GM04504 (cell line): Measurements from ENCODE around the gene RARRES2.
"Not testable (repeated sequence)": the region's sequence is repeated elsewhere in the genome, so short reads cannot be mapped to it uniquely, and the experiment has no call there.

Experiments
- DNase-seq: peaks from one replicate; pipeline ENCODE4 v3.0.0-alpha.2; 2012; ENCODE audit warnings: low read depth

The RARRES2 gene

DNA sequence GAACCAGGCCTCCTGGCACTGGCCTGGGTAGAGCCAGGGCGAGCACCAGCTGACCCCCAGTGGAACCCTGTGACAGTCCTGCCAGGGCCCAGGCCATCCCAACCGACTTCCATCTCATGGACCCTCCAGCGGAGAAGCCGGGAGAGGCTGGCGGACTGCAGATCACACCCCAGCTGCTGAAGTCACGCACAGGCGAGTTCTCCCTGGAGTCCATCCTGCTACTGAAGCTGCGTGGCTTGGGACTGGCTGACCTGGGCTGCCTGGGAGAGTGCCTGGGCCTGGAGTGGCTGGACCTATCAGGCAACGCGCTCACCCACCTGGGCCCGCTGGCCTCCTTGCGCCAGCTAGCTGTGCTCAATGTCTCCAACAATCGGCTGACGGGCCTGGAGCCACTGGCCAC lies 4.7 kb downstream of the RARRES2 start:
- DNase-seq = no peak

DNA sequence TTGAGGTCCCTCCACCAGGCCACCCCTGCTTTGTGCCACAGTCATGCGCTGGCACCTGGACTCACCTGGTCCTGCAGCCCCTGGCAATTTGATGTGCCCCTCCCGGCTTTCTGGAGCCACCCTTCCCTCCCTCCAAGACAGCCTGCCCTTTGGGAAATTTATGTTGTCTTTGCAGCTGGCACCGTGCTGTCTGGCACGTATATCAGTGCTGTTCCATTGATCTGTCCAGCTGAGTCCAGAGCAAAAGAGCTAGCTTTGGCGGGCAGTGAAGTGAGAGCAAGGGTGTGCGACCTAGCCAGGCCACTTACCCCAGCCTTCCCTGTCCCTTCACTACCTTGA lies 5.7 kb downstream of the RARRES2 start:
- no peak for DNase-seq

DNA sequence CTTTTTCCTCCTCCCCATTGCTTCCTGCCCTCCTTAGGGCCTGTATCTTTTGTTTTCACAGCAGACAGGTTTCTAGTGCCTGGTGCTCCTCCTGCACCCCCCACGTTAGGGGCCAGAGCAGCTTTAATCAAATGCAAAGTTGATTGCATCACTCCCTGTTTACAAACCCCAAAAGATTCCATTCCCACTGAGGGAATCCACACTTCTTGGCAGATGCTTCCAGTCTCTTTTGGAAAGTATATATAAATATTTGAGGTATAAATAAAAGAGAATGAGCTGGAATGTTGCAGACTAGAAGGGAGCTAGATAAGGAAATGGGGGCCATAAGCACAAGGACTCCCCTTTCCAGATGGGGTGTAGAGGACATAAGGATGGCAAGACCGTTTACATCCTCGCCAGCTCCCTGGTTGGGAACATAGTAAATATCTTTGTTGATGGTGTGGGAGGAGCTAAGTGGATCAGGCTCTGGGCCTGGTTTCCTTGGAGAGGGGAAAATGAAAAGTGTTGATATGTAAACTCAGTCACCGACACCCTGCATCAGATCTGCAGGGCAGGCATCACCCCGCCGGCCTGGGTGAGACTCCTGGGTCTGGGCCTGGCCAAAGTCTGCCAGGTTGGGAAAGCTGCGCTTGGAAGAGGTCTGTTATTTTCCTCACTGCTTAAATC lies 6.2 kb downstream of the RARRES2 start:
- no peak for DNase-seq

DNA sequence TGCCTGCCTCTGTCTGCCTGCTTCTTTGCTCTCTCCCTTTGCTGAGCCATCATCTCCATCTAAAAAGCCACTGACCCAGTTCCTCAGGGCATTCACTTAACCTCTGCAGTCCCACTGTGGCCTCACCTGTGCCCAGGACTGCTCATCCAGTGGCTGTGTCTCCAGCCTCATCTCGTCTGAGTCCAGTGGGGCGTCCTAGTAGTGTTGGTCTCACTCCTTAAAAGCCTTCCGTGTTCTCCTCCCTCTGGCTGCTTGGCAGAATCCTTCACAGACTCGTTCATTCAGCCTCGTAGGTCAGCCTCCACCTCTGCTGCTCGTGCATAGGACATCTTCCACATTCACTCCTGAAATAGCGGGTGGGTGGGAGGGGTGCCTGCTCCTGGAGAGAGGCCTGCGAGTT lies 7.3 kb downstream of the RARRES2 start:
- DNase-seq = no peak

DNA sequence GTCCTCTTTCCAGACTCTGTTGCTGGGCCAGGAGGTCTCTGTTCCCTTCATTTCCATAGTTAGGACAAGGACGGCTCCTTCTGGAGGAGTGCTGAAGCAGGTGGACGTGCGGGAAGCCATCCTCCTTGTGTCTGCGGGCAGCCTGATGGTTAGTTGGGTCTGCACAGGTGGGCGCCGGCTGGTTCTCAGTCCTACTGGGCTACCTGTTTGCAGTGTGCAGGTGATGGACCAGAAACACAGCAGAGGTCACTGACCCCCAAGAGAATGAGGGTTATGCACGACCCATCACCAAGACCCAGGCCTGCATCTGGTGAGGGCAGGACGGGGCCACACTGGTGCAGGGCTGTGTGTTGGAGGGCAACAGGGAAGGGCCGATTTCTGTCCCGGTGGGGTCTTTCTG lies 7.8 kb downstream of the RARRES2 start:
- DNase-seq = no peak

DNA sequence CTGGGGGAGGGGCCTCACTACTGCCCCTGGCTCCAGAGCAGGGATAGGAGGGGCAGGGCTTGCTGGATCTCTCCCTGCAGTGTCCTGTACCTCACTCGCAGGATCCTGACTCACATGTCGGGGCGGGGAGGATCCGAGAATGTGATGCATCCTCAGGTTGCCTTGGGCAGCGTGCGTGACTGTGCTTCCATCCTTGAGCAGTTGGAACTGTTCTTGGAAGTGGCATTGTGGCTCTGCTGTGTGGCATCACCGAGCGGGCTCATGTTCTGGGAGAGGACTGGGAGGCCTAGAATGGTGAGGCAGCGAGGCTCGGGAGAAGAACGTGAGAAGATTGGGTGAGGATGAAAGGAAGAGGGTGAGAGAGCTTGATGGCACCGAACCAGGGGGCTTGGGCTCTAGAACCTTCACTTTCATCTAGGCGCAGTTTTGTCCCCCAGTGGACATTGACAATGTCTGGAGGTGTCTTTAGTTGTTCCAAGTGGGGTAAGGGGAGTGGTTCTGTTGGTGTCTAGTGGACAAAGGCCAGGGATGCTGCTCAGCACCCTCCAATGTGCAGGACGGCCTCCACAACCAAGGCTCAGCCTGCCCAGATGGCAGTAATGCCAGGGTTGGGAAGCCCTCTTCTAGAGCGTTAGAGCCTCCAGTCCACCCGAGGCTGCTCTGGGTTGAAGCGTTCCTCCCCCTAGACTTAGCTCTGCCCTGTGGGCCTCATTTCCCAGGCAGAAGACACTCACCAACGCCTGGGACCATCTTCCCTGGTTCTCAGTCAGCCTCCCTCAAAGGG lies 8.4 kb downstream of the RARRES2 start:
- DNase-seq = no peak

DNA sequence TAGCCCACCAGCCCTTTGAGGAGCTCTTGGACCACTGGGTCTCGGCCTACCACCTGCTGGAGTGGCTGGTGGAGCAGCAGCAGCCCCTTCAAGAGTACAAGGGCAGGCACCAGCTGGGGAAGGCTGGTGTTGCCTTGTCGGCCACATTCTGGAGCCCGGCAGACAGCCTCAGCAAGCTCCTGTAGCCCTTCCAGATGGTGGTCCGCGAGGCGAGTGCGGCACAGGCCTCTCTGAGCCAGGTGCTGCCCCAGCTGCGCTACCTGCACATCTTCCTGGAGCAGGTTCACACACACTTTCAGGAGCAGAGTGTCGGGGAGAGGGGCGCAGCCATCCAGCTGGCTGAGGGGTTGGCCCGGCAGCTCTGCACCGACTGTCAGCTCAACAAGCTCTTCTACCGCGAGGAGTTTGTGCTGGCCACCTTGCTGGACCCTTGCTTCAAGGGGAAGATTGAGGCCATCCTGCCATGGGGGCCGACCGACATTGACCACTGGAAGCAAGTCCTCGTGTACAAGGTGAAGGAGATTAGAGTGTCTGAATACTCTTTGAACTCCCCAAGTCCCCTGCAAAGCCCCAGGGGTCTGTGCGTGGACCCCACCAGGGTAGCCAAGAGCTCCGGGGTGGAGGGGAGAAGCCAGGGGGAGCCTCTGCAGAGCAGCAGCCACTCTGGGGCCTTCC lies 11.1 kb downstream of the RARRES2 start:
- DNase-seq = no peak

DNA sequence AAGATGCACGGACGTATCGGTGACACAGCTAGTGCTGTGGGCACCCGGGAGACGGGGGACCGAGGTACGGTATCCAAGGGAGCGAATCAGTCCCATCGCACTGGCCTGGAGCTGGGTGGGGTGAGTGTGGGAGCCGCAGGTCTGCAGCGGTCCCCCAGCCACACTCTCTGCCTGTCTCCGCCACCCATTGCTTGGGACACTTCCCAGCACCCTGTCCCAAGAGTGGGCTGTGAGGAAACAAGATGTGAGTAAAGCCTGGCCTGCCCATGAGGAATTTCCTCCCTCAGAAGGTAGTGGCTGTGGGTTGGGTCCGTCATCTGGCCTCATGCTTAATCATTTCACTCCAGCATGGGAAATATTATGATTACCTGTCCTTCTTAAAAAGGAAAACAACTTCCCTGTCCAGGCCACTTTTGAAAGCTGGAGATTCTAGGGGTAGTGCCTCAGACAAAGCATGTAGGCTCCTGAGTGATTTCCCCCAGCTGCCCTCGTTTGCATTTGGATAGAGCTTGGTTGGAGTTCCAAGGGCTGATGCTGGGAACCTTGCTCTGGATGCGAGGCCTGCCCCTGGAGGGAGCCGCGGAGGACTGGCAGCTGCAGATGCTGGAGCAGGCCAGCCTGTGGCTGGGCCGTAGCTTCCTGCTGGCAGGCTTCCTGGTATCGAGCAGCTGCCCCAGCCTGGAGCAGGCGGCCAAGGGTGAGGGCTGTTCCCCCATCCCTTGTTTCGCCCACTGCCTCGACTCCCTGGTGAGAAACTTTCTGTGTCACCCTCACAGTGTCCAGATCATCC lies 11.9 kb downstream of the RARRES2 start:
- DNase-seq = no peak

DNA sequence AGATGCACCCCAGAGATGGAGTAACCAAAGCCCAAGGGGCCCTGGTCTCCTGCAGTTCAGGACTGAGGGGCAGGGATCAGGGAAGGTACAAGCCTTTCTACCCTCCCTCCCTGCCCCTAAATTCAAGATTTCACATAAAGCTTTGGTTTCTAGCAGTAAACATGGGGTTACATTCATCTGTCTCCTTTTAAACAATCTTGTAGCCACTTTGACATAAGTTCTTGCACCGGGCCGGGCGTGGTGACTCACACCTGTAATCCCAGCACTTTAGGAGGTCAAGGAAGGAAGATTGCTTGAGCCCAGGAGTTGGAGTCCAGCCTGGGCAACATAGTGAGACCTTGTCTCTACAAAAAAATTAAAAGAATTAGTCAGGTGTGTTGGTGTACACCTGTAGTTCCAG lies 14.1 kb downstream of the RARRES2 start:
- DNase-seq = no peak

DNA sequence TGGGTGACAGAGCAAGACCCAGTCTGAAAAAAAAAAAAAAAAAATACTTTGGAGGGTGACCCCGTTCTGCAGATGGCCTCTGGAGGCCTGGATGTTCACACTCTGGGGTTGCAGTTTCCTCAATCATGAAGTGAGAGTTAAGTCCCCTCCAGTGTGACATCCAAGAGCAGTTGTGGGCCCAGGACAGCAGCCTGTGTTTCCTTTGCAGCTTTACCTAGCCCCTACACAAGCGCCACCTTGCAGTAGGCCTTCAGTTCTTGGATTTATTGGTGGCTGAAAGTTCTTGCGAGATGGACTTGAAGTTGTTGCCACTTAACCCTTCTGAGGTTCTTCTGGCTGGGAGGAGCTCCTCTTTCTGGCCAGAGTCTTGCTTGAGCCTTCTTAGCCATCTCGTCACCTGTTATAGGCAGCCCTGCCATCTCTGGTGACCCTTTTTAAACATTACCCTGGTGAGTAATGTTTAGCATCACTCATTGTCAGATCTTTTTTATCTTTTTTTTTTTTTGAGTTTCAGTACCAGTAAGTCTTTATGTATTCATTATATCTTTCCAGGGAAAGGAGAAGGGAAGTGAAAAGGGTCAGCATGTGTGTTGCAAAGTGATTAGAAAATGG lies 14.7 kb downstream of the RARRES2 start:
- DNase-seq = no peak

DNA sequence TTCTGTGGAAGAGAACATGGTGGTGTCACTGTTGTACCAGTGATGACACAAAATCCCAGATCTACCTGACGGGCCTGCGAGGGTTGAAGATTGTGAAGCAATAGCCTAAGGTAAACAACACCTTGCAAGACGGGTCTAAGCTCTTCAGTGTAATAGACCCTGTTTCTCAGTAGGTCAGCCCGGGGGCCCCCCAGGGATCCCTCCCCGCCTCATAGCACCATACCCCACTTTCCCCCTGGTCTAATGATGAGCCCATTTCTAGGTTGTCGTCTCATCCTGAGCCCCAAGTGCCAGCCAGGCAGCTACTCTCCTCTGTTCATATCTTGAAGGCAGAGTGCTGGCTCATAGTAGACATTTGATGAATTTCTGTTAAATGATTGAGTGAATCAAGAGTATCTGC lies 15.5 kb downstream of the RARRES2 start:
- no peak for DNase-seq

DNA sequence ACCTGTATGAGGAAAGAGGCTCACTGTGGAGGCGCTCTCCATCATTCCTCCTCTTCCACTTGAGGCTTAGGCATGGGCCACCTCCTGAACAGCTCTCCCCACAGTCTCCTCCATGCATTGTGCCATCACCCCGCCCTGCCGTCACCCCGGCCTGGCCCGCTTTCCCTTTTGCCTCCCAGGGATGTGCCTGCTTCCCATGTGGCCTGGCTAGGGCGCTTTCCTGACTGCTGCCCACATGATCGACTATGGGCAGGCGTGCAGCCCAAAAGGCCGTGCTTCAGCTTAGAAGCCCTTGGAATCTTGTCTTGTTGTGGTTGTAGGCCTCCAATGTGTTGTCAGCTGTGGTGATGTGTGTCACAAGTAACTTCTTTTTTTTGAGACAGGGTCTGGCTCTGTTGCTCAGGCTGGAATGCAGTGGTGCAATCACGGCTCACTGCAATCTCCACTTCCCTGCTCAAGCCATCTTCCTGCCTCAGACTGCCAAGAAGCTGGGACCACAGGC lies 16.3 kb downstream of the RARRES2 start:
- DNase-seq = no peak

DNA sequence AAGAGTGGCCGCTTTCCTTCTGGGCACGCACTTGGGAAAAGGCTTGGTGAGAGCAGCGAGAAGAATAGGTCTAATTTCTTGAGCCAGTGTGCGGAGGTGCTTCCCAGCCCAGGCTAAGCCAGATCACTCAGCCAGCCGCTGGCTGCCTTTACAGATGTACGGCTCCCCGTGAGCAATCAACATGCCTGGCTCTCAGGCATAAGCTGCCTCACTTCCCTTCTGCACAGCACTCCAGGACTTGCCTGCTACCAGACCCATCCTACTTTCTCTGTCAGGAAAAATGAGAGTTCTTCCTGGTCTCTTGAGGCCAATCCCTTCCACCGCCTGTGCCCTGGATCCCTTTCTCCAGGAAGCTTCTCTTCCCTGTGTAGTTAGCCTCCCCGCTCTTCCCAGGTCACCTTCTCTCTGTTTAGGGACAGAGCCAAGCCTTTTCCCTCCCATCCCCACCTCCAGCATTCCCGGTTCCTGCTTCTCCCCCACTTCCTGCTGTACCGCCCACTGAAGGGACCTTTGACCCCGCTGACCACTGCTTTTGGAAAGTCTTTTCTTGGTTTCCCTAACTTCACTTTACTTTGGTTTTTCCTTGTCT lies 17.0 kb downstream of the RARRES2 start:
- DNase-seq = no peak

DNA sequence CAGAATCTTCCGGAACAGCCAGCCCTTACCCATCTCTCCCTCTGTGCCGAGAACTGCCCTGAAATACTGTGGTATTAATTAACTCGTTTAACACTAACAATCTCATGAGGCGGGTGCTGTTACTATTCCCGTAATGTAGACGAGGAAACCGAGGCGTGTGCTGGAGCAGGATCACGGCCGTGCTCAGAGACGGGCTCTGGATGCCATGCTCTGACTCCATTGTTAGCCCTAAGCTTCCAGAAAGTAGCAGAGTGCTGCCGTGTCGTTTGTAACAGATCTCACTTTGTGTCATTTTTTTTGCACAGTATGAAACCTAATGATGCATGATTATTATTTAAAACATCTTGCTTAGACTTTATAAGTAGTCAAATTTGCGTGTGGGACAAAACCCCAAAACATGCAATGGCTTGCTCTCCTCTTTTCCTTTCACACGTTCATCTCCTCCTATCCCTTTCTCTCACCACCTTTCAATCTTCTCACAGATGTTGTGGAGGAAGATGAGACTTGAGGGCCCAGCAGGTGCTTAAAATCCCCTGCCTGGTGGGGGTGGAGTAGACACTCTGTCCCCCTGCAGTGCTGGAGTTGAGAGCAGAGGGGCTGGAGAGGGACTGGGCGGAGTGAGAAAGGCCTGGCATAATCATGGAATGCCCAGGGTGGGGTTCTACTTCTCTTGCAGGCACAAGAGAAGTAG lies 17.6 kb downstream of the RARRES2 start:
- DNase-seq = no peak

DNA sequence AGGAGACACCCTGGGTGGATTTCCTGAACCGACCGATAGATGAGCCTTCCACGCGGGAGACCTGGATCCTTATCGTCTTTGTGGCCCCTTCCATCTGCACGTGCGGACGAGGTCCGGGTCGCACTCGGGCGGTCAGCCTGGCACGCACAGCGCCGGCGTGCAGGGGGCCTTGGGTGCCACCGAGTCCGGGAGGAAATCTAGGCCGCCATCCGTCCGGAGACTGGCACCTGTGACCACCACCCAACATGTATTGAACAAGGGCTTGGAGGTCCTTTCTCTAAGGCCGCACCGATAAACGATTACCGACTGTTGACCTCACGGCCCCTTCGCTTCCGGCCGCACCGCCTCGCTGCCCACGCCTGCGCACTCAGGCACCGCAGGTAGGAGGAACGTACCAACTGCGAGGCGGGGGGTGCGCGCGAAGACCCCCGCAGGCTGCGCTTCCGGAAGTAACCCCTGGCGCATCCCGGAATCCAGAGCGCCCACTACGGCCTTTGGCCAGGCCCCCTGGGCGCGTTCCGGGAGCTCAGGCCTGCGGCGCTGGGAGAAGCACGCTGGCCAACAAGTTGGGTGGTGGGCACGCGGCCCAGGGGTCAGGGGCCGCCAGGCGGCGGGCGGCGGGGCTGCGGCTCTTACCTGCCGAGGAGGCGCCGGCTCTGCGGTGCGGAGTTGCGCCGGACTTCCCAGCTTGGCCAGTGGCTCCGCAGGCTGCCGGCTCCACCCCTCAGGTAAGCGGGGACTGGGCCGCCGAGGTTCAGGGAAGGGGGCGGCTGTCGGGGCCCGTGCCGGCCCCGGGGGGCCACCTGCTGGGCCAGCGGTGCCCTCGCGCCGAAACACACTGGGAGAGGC lies 18.4 kb downstream of the RARRES2 start, which contains the start of the genes ACTR3C and LRRC61:
Gene ACTR3C (minus strand): TSS at position 713 of the 849 bp plus-strand sequence. CDS start 28,249 bp downstream, outside the sequence.
Gene LRRC61 (plus strand): TSS at position 523 of the 849 bp plus-strand sequence. CDS start 13,507 bp downstream, outside the sequence.
- DNase-seq = no peak

DNA sequence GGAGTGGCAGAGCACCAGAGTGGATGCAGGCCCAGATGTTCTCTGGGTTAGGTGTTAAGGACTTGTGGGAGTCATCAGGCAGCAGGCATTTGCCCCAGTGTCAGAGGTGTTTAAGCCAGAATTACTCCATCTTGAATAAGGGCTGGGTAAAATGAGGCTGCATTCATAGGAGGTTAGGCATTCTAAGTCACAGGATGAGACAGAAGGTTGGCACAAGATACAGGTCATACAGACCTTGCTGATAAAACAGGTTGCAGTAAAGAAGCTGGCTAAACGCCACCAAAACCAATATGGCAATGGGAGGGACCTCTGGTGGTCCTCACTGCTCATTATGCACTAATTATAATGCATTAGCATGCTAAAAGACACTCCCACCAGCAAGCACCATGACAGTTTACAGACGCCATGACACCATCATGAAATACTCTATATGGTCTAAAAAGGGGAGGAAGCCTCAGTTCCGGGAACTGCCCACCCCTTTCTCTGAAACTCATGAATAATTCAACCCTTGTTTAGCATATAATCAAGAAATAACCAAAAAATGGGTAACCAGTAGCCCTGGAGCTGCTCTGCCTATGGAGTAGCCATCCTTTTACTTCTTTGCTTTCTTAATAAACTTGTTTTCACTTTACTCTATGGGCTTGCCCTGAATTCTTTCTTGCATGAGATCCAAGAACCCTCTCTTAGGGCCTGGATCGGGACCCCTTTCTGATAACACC lies 19.2 kb downstream of the RARRES2 start:
- no peak for DNase-seq

DNA sequence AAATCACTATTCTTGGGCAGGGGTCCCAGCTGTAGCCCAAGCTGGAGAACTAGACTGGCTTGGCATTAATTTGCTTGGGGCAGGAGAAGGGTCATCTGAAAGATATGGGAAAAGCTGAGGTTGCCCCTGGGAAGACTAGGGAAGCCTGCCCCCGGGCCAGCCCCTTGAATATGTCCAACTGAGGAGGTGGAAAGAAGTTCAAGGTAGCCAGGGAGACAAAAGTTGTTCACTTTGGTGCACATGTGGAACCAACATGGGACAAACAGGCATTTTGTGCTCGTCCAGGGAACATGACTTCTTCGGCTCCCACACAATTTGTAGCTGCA lies 19.7 kb downstream of the RARRES2 start:
- no peak for DNase-seq

DNA sequence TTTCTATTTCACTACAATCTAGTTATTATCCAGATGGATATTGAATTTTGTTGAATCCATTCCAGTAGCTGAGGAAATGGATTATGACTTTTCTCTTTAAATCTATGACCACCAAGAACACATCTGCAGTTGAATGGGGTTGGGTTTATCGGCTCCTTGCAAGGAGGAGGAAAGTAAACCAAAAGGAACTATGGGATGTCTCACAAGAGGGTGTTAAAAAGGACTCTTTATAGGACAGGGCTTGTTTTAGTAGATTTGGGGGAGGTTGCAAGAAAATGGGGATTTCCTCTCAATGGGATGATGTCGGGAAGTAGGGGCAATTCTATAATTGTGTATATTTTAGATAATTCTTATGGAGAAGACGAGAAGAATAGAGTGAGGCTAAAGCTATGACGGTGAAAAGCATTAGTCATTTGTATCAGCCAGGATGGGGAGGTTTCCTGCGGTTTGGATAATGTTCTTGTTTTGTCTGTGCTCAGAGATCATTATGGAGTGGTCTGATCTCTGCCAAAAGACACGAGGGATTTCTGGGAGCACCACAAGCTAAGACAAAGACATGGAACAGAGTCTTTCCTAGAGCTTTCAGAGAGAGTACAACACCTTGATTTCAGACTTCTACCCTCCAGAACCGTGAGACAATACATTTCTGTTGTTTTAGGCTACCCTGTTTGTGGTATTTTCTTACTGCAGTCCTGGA lies 23.5 kb downstream of the RARRES2 start:
- no peak for DNase-seq

DNA sequence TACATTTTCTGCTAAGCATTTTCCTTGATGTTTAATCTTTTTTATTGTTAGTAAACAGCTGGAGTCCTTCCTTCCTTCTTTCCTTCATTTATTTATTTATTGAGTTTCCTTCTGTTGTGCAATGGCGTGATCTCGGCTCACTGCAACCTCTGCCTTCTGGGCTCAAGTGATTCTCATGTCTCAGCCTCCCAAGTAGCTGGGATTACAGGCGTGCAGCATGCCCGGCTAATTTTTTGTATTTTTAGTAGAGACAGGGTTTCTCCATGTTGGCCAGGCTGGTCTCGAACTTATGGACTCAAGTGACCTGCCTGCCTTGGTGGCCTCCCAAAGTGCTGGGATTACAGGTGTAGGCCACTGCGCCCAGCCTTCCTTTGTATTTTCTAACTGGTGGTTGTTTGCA lies 24.4 kb downstream of the RARRES2 start:
- DNase-seq = not testable (repeated sequence)
